ENCODE data around the gene SULF2. TPM values are rescaled to one million over a fixed set of nuclear protein-coding genes. Genes with fewer than 3 reads are reported as not detected.

SULF2 gene
- total RNA-seq, 1 experiment from 2014 or later, result 0.20 TPM

GRCh38 chr20:47668313-47669151 lies 116.7 kb downstream of the SULF2 start:
- H3K4me3 ChIP-seq, result no peak overlapping the region
- H3K36me3 ChIP-seq, result no peaks in the 10 kb centered on the region
- no peak for DNase-seq
- H3K27me3 ChIP-seq, result no peaks in the 10 kb centered on the region
- no peaks in the 10 kb centered on the region for H3K9me3 ChIP-seq

- H3K36me3 ChIP-seq, result no peaks in the 10 kb centered on the region
- H3K9me3 ChIP-seq, result no peaks in the 10 kb centered on the region
- H3K4me3 ChIP-seq, result no peak overlapping the region
- DNase-seq, result no peak
- no peaks in the 10 kb centered on the region for H3K27me3 ChIP-seq
Observed at GRCh38 chr20:47667531-47668312, 117.6 kb downstream of the SULF2 start.

DNA sequence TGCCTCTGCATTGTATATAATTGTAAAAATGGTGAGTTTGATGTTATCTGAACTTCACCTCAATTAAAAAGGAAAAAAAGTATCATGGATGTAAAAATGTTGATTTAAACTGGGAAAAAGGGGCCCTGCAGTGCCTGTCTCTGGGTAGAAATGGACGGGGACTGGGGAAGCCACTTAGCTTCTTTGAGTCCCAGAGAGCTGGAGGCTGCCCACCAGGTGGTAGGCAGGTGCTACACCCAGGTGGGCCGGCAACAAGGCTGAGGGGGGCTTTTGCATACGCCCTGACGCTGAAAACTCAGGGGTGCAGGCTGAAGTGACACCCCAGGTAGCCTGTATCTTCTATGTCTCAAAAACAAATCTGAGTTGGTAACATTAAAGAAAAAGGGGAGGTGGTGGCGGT lies 118.2 kb downstream of the SULF2 start:
- Histone ChIP-seq H3K9me3 (no peaks in the 10 kb centered on the region), H3K4me3 (no peak overlapping the region), H3K36me3 (no peaks in the 10 kb centered on the region), H3K27me3 (no peaks in the 10 kb centered on the region)
- DNase-seq, result no peak

DNA sequence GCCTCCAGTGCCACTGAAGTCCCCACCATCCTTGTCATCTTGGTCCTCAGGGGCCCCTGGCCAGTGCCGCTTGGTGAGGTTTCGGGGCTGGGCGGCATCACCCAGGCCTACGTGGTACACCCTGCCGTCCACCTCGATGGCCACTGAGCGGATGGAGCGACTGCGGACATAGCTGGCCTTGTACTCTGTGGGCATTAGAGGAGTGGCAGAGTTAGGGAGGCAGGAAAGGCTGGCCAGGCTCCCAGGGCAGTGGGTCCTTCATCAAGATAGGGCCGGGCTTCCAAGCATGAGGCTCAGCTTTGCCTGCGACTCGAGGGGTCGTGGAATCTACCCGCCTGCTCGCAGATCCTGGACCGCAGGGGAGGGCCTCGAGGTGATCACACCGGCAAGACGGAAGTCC lies 119.0 kb downstream of the SULF2 start:
- Histone ChIP-seq H3K36me3 (no peaks in the 10 kb centered on the region), H3K9me3 (no peaks in the 10 kb centered on the region), H3K27me3 (no peaks in the 10 kb centered on the region), H3K4me3 (no peak overlapping the region)
- no peak for DNase-seq

DNA sequence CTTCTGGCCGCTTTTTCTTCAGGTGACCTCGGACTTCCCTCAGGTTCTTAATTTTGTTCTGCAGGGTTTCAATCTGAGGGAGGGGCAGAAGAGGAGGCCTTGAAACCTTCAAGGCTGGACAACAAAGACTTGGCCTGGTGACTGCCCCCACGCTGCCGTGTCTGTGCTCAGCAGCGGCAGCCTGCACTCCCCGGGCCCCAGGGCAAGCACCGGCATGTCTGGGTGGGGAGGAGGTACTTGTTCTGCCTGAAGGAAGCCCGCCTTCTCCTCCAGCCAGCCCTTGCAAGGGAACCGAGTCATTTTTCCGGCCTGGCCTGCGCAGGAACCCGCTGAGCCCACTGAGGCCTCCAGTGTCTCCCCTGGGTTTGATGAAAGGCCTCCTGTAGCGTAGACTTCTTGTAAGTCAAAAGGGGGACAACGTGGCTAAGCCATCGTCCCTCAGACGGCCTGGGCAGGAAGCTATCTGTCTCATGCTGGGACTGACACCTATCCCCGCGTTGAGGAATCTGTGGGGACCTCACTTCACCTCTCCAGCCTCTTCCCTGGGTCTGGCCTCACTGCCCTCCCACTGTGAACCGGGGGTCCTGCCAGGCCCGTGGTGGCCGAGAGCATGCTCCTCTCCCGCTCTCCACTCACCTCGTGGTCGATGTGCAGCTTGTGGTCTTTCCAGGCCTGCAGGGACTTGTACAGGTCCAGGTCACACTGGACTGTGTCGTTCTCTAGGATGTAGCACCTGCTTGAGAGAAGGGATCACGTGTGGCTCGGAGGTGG lies 119.9 kb downstream of the SULF2 start:
- no peak for DNase-seq
- no peaks in the 10 kb centered on the region for H3K9me3 ChIP-seq
- no peaks in the 10 kb centered on the region for H3K36me3 ChIP-seq
- H3K4me3 ChIP-seq, result no peak overlapping the region
- H3K27me3 ChIP-seq, result no peaks in the 10 kb centered on the region

DNA sequence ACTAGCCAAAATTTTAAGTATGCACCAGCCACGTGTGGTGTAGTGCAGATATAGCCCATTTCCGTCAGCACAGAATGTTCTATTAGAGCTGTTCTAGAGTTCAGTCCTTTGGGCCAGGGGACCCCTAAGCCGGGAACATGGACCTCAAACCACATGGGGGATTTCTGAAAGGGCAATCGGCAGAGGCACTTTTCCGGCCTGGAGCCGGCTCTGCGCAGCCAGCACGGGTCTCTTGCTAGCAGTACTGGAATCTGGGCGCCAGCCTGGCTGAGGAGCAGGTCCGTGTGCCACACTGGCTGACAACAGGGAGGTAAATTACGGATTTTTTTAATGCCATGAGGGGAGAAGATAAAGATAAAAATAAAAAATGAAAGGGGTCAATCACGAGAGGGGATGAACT lies 120.5 kb downstream of the SULF2 start:
- Histone ChIP-seq H3K27me3 (no peaks in the 10 kb centered on the region), H3K36me3 (no peaks in the 10 kb centered on the region; the same call in 1 of the 2 replicates), H3K9me3 (no peaks in the 10 kb centered on the region), H3K4me3 (no peak overlapping the region)
- no peak for DNase-seq

DNA sequence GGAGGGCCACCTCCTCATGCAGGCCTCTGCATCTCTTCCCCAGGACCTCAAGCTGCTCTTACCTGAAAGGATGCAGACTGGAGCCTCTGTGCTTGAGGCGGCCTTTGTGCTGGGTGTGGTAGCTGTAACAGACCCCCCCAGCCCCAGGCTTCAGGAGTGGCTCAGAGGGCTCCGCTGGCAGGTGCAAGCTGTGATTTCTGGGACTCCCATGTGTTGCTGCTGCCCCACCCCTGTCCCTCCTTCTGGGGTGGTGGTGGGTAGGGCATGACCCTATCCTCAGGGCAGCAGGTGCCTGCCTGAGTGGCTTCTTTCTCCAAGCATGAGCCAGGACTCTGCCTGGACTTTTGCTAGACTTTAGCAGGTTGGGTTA lies 121.2 kb downstream of the SULF2 start:
- Histone ChIP-seq H3K4me3 (no peak overlapping the region), H3K36me3 (no peaks in the 10 kb centered on the region; the same call in 1 of the 2 replicates), H3K27me3 (no peaks in the 10 kb centered on the region), H3K9me3 (no peaks in the 10 kb centered on the region)
- DNase-seq, result no peak

- no peak overlapping the region for H3K4me3 ChIP-seq
- DNase-seq, result peak; percentile 67
- no peaks in the 10 kb centered on the region for H3K27me3 ChIP-seq
- no peaks in the 10 kb centered on the region for H3K9me3 ChIP-seq
- peaks cover 3% of the 10 kb centered on the region for H3K36me3 ChIP-seq
Observed at GRCh38 chr20:47663354-47664067, 121.8 kb downstream of the SULF2 start.

- Histone ChIP-seq H3K27me3 (no peaks in the 10 kb centered on the region), H3K9me3 (no peaks in the 10 kb centered on the region), H3K36me3 (peaks cover 3% of the 10 kb centered on the region), H3K4me3 (no peak overlapping the region)
- peak; percentile 43 for DNase-seq
Observed at GRCh38 chr20:47662483-47663353, 122.6 kb downstream of the SULF2 start.

- DNase-seq, result no peak
- no peaks in the 10 kb centered on the region for H3K9me3 ChIP-seq
- no peak overlapping the region for H3K4me3 ChIP-seq
- H3K36me3 ChIP-seq, result peaks cover 3% of the 10 kb centered on the region
- H3K27me3 ChIP-seq, result no peaks in the 10 kb centered on the region
Observed at GRCh38 chr20:47661714-47662113, 123.6 kb downstream of the SULF2 start.

DNA sequence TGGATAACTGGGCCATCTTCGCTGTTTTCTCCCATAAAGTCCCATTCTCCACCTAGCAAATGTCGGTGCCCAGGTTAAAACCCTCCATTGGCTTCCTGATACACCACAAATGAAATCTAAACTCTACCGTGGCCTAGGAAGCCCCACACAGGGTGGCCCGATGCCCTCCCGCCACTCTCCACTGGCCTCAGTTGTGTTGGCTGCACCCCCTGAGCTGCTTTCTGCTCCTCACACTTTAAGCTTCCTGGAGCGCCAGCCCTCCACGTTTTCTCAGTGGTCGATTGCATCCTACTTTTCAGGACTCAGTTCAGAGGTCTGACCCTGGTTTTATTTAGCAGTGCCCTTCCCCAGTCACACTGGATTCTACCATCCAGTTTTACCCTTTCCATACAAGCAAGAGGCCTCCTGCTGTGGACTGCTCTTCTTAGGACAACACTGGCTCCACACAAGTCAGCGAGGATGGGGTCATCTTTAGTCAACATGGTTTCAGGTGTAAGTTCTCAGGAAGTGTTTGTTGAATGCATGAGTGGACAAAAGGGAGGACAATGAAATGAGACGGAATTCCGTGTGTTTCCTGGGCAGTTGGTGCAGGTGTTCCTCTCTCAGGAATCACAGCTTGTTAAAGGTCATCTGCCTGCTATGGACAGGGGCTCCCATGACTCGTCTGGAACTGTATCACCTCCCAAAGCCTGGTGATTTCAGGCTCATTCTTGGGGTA lies 124.1 kb downstream of the SULF2 start:
- Histone ChIP-seq H3K9me3 (no peaks in the 10 kb centered on the region), H3K27me3 (no peaks in the 10 kb centered on the region), H3K4me3 (no peak overlapping the region), H3K36me3 (peaks cover 3% of the 10 kb centered on the region)
- DNase-seq, result no peak

DNA sequence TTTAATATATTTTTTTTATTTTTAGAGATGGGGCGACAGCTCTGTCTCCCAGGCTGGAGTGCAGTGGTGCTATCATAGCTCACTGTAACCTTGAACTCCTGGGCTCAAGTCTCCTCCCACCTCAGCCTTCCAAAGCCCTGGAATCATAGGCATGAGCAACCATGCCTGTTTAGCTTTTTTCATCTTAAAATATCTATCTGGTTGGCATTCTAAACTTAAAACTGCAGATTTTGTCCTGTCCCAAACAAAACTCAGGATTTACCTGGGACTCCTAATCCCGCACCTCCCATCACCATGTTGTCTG lies 124.7 kb downstream of the SULF2 start:
- no peaks in the 10 kb centered on the region for H3K27me3 ChIP-seq
- peaks cover 3% of the 10 kb centered on the region for H3K36me3 ChIP-seq
- no peak for DNase-seq

GRCh38 chr20:47659904-47660601 lies 125.2 kb downstream of the SULF2 start:
- Histone ChIP-seq H3K36me3 (peaks cover 3% of the 10 kb centered on the region), H3K9me3 (no peaks in the 10 kb centered on the region), H3K27me3 (no peaks in the 10 kb centered on the region), H3K4me3 (no peak overlapping the region)
- DNase-seq, result no peak

More for the DNA sequence above, 124.7 kb downstream of the SULF2 start:
- no peak overlapping the region for H3K4me3 ChIP-seq
- no peaks in the 10 kb centered on the region for H3K9me3 ChIP-seq

DNA sequence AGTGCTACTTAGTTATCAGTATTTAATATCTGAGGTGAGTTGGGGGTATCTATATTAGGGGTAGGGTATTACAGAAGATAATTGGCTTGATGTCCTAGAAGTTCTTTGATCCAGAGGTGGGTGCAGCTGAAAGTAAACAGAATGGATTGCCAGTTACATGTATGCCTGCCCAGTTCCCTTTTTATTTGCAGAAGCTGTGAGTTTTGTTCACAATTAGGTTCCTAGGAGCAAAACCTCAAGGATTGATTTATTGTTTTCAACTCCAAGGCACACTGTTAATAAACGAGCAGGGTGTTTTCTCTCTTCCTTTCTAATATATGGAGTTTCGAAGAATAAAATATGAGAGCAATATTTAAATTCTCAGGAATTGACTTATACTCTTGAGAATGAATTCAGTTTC lies 129.0 kb downstream of the SULF2 start:
- no peak overlapping the region for H3K4me3 ChIP-seq
- H3K36me3 ChIP-seq, result peaks cover 13% of the 10 kb centered on the region
- DNase-seq, result no peak

DNA sequence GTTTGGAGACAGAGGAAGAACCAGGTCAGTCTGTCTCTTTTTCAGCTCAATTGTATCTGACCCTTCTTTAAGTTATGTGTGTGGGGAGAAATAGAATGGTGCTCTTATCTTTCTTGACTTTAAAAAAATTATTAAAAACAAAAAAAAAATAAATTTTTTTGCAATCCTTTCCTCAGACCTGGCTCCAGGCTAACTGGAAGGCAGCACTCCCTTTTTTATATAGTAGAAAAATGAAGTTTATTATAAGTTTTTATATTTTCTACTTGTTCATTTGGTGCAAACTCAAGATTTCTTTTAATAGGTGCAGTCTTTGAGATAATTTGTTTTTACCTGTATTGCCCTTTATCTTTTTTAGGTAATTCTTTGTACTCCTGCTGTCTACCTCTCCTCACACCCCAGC lies 129.6 kb downstream of the SULF2 start:
- Histone ChIP-seq H3K36me3 (peaks cover 17% of the 10 kb centered on the region), H3K4me3 (no peak overlapping the region), H3K27me3 (no peaks in the 10 kb centered on the region), H3K9me3 (no peaks in the 10 kb centered on the region)
- no peak for DNase-seq

More for the DNA sequence above, 129.0 kb downstream of the SULF2 start:
- H3K9me3 ChIP-seq, result no peaks in the 10 kb centered on the region
- no peaks in the 10 kb centered on the region for H3K27me3 ChIP-seq

All from MG63 (cell line).